PC-9 (cell line): ENCODE results near the gene KRTAP10-1. TPM values are rescaled to one million over a fixed set of nuclear protein-coding genes. Genes with fewer than 3 reads are reported as not detected.

Experiments used
- BruUV-seq: library from RNA; stranded (reverse); fragments of 400-500 nt; replicated peaks from 2 replicates; lab custom pipeline; 2021; lab: Mats Ljungman, UMichigan
- CTCF ChIA-PET: fragments of 300-600 bp; sonication (Branson Sonifier 250); formaldehyde crosslinking; loops from one replicate; lab custom pipeline; 2022; ENCODE audit warnings: antibody characterized with exemption; lab: Charles Lee
- POLR2A ChIA-PET: fragments of 300-600 bp; sonication (Branson Sonifier 250); formaldehyde crosslinking; loops from one replicate; lab custom pipeline; 2022; ENCODE audit warnings: antibody characterized with exemption; ENCODE audit not compliant: unreplicated experiment; lab: Charles Lee
- DNase-seq, 2 experiments: peaks; one replicate each; pipeline versions ENCODE4 v3.0.0 to v3.0.0-alpha.2; 2015 to 2022; ENCODE audit warnings: mixed read lengths in 1 of 2
- H2AFZ ChIP-seq: fragments of 200-600 bp; sonication (generic); 2 replicates; pipeline ENCODE4 v1.8.1; 2017; ENCODE audit warnings: antibody characterized with exemption
- H3F3A ChIP-seq: fragments of 200-600 bp; sonication (generic); 2 replicates; pipeline ENCODE4 v1.8.1; 2017; ENCODE audit warnings: antibody characterized with exemption, mild to moderate bottlenecking, low read depth; ENCODE audit not compliant: insufficient read depth
- H3K27ac ChIP-seq: fragments of 200-600 bp; sonication (generic); 2 replicates; pipeline ENCODE4 v1.6.1; 2016; ENCODE audit warnings: mixed run types
- H3K27me3 ChIP-seq: fragments of 200-600 bp; sonication (generic); 2 replicates; pipeline ENCODE4 v1.6.1; 2016; ENCODE audit warnings: low read depth, mixed run types; ENCODE audit not compliant: insufficient read depth
- H3K36me3 ChIP-seq: fragments of 200-600 bp; sonication (generic); 2 replicates; pipeline ENCODE4 v1.6.1; 2016; ENCODE audit warnings: low read depth, mixed run types
- H3K4me1 ChIP-seq: fragments of 200-600 bp; sonication (generic); replicated peaks from 2 replicates; pipeline ENCODE4 v1.6.1; 2016; ENCODE audit warnings: mixed run types; ENCODE audit not compliant: insufficient read depth
- H3K4me2 ChIP-seq: fragments of 200-600 bp; sonication (generic); 2 replicates; pipeline ENCODE4 v1.6.1; 2017; ENCODE audit warnings: mixed run types
- H3K4me3 ChIP-seq: fragments of 200-600 bp; sonication (generic); 2 replicates; pipeline ENCODE4 v1.6.1; 2016; ENCODE audit warnings: mixed run types
- H3K79me2 ChIP-seq: fragments of 200-600 bp; sonication (generic); 2 replicates; pipeline ENCODE4 v1.6.1; 2017; ENCODE audit warnings: low read depth, mixed run types
- H3K9me2 ChIP-seq: fragments of 200-600 bp; sonication (generic); 2 replicates; pipeline ENCODE4 v1.8.1; 2017; ENCODE audit warnings: mild to moderate bottlenecking; ENCODE audit not compliant: insufficient read depth
- H3K9me3 ChIP-seq: fragments of 200-600 bp; sonication (generic); 2 replicates; pipeline ENCODE4 v1.8.1; 2016; ENCODE audit warnings: low read depth; ENCODE audit not compliant: insufficient read depth
- H4K20me1 ChIP-seq: fragments of 200-600 bp; sonication (generic); 2 replicates; pipeline ENCODE4 v1.8.1; 2017; ENCODE audit not compliant: insufficient read depth
- CTCF ChIP-seq: fragments of 200-600 bp; sonication (generic); conservative IDR thresholded peaks from 2 replicates; pipeline ENCODE4 v1.6.1; 2017; ENCODE audit warnings: mixed run types, antibody characterized with exemption, mild to moderate bottlenecking, moderate library complexity
- EZH2 ChIP-seq: fragments of 200-600 bp; sonication (generic); IDR thresholded peaks from 2 replicates; pipeline ENCODE4 v1.8.0; 2017; ENCODE audit warnings: antibody characterized with exemption, low read depth
- intact Hi-C: fragments of 100-400 bp; cut with micrococcal nuclease; formaldehyde crosslinking; loops from one replicate; pipeline ENCODE4 v1.10.0; 2022; ENCODE audit not compliant: unreplicated experiment
- total RNA-seq: library from RNA; stranded (reverse); gene quantifications from 2 replicates; pipeline ENCODE4 v1.2.3, GENCODE V29; 2021

The KRTAP10-1 gene
- total RNA-seq, 1 experiment from 2014 or later = not detected

GRCh38 chr21:44499211-44499560, 40.8 kb downstream of the KRTAP10-1 start:
- Histone ChIP-seq H3K36me3 (no peaks in the 10 kb centered on the region), H3K79me2 (no peaks in the 10 kb centered on the region), H3K27me3 (peaks cover 93% of the 10 kb centered on the region), H3K4me2 (no peak overlapping the region), H3K9me2 (no peaks in the 10 kb centered on the region), H3K9me3 (no peaks in the 10 kb centered on the region), H3K4me1 (no peaks in the 10 kb centered on the region), H2AFZ (no peak overlapping the region), H3K4me3 (no peak overlapping the region), H4K20me1 (no peaks in the 10 kb centered on the region), H3K27ac (no peak overlapping the region), H3F3A (no peaks in the 10 kb centered on the region)
- DNase-seq = no peak
- CTCF ChIA-PET = no interaction called here
- no TSS peak for BruUV-seq
- TF ChIP-seq CTCF (no peak), EZH2 (no peak)
- POLR2A ChIA-PET = no interaction called here
- intact Hi-C loops = no loop called here

GRCh38 chr21:44498280-44499210, 41.5 kb downstream of the KRTAP10-1 start:
- intact Hi-C loops = no loop called here
- Histone ChIP-seq H3K27ac (no peak overlapping the region), H3K4me2 (no peak overlapping the region), H4K20me1 (no peaks in the 10 kb centered on the region), H3K9me2 (no peaks in the 10 kb centered on the region), H3K9me3 (no peaks in the 10 kb centered on the region), H3F3A (no peaks in the 10 kb centered on the region), H3K79me2 (no peaks in the 10 kb centered on the region), H3K36me3 (no peaks in the 10 kb centered on the region), H3K4me1 (no peaks in the 10 kb centered on the region), H3K4me3 (no peak overlapping the region), H2AFZ (no peak overlapping the region), H3K27me3 (peaks cover 94% of the 10 kb centered on the region)
- TF ChIP-seq CTCF (no peak), EZH2 (no peak)
- no peak for DNase-seq
- ChIA-PET CTCF (no interaction called here), POLR2A (no interaction called here)
- no TSS peak for BruUV-seq

GRCh38 chr21:44497703-44498126, 42.3 kb downstream of the KRTAP10-1 start:
- no peaks in the 10 kb centered on the region for H3K9me3 ChIP-seq
- no peak for TF ChIP-seq CTCF
- no peak for TF ChIP-seq EZH2
- no peaks in the 10 kb centered on the region for H3K4me1 ChIP-seq
- intact Hi-C loops = no loop called here
- H3K79me2 ChIP-seq = no peaks in the 10 kb centered on the region
- no peak overlapping the region for H3K27ac ChIP-seq
- no peaks in the 10 kb centered on the region for H3F3A ChIP-seq
- no peak overlapping the region for H2AFZ ChIP-seq
- BruUV-seq = no TSS peak
- ChIA-PET POLR2A (no interaction called here), CTCF (no interaction called here)
- no peak overlapping the region for H3K4me2 ChIP-seq
- H3K4me3 ChIP-seq = no peak overlapping the region
- no peaks in the 10 kb centered on the region for H3K9me2 ChIP-seq
- H3K36me3 ChIP-seq = no peaks in the 10 kb centered on the region
- H3K27me3 ChIP-seq = peaks cover 99% of the 10 kb centered on the region
- no peaks in the 10 kb centered on the region for H4K20me1 ChIP-seq
- DNase-seq = no peak
